NCI-H510A treated with DMSO at 0.1 percent for 48 hours (cell line): ENCODE measurements around the gene FOXJ2.
"Not testable (repeated sequence)": the region's sequence is repeated elsewhere in the genome, so short reads cannot be mapped to it uniquely, and the experiment has no call there.

Source experiments
- DNase-seq: peaks from one replicate; lab custom pipeline; 2025; lab: John Stamatoyannopoulos, UW

The FOXJ2 gene

DNA sequence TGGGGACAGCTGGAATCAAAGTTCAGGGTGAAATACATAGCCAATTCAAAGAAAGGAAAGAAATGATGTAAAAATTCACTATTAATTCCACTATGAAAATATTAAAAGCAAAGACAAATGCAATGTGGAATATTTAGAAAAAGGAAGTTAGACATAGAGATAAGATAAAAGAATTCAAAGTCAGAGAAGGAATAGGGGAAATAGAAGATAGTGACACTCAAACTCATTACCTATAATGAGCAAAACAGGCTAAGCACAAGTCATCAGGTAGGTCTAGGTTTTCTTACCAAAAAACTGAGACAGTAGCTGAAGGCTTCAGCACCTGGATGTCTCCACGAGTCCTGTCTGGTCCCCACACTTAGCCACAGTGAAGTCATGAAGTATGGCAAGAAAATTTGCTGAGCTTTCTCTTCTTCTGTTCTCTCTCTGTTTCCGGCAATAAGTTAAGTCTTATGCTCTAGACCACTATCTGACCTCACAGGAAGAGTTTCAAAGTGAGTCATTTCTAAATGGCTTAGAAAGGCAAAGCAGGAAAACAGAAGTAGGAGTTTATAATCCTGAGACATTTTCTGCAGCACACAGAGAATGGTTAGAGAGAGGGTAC lies 33.6 kb downstream of the FOXJ2 start, which contains the start of gene C3AR1:
C3AR1 (minus strand) TSS at position 369 of the 604 bp plus-strand sequence. CDS start 6,174 bp downstream, outside the sequence.
- DNase-seq: no peak

DNA sequence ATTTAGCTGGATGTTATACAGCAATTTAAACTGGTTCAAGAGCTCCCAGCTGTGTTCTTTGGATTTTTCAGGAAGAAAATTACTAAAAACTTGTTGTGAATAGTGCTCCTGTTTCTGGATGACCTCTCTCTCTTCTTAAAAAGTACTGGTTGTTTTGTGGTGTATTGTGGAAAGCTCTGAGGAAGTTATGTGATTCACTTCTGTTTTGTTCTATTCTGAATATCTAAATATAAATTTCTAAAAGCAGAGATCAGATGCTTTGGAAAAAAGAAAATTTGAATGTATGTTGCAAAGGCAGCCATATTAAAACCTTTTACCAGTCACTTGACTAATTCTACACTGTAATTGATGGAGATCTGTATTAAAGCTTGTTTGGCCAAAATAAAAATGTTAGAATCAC lies 37.1 kb downstream of the FOXJ2 start:
- DNase-seq: no peak

DNA sequence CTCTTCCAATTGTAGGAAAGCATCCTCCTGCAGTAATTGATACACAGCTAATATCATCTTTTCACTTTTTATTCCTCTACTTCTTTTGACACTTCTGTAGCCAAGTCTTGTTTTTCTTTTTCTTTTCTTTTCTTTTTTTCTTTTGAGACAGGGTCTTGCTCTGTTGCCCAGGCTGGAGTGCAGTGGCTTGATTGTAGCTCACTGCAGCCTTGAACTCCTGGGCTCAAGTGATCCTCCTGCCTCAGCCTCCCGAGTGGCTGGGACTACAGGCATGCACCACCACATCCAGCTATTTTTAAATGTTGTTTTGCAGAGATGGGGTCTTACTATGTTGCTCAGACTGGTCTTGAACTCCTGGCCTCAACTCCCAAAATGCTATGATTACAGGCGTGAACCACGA lies 39.3 kb downstream of the FOXJ2 start:
- DNase-seq: not testable (repeated sequence)

DNA sequence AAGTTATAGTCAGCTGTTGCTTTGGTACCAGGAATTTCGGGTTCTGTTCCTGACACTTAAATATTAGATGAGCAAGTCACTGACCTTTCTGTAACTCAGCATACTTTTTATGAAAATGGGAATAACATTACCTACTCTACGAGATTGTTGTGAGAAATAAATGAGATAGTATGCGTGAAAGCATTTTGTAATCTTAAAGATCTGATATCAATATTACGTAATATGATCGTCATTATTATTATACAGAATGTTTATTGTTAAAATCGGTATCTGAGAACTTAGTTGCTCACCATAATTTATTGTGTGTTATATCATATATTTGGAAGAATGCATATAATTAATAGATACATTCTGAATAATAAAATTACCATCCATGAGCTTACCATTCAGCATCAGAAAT lies 43.4 kb downstream of the FOXJ2 start:
- no peak for DNase-seq

DNA sequence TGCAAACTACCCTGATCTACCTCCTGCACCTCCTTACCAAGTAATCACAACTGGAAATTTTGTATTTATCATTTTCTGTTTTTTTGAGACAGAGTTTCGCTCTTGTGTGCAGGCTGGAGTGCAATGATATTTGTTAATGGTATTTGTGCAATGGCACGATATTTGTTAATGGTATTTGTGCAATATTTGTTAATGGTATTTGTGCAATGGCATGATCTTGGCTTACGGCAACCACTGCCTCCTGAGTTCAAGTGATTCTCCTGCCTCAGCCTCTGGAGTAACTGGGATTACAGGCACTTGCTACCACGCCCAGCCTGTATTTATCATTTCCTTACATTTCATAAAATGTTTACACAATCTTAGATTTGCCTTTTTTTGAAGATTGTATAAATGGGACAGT lies 43.9 kb downstream of the FOXJ2 start:
- DNase-seq: no peak

DNA sequence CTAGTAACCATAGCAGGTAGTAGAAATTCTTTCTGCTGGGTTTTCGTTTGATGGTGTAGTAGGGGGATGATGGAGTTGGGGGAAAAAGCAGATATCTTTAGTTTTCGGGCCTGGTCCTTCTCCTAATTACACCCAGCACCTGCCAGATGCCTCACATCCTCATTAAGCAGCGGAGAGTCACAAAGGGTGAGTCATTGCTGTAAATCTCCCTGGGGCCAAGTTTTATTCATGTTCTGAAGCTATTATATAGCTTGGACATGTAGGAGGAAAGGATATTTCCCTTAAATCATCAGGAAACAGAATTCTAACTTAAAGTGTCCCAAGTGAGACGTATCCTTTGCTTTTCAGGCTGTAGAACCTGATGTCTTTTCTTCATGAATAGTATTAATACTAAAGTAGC lies 44.7 kb downstream of the FOXJ2 start:
- DNase-seq: no peak

DNA sequence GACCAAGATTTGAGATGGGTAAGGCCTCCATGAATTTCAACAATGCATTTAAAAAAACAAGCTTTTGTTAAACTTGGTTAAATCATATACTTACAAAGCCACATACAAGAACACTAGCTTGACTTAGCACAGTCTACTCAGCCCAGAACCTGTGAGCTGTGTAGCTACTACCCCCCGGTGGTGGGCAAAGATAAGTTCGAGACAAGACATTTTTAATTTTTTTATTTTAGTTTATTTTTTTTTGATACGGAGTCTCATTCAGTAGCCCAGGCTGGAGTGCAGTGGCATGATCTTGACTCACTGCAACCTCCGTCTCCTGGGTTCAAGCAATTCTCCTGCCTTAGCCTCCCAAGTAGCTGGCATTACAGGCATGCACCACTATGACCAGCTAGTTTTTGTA lies 45.9 kb downstream of the FOXJ2 start:
- DNase-seq: no peak

DNA sequence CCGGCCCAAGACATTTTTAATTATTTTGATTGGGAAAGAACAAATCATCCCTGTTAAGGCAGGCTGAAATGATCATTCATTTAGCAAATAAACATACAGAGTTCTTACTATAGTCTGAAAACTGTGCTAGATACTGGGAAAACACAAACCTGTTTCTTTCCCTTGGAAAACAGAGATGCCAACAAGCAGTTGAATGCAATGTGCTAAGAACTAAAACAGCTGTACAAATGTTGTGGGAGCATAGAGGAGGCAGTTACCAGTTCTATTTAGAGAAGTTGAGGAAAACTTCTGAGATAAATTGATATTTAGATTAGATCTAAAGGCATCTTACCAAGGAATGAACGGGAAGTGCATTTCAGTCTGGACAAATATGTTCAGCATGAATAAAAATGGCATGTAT lies 46.4 kb downstream of the FOXJ2 start:
- DNase-seq: no peak

DNA sequence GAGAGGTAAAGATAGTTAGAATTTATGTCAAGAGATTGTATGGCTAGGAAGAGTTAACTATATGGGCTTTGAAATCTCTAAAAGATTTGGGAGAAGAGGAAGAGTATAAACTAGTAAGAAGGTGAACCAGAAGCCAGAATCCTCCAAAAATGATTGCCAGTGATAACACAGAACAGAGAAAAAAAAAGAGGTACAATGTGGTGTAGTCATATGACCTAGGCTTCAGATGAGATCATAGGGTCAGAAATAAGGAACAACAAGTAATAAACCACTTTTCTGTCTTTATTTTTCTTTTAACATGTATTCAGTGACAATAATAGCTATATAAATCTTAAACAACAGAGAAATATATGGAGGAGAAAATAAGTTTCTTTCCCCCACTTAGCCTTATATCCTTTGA lies 47.6 kb downstream of the FOXJ2 start:
- no peak for DNase-seq

DNA sequence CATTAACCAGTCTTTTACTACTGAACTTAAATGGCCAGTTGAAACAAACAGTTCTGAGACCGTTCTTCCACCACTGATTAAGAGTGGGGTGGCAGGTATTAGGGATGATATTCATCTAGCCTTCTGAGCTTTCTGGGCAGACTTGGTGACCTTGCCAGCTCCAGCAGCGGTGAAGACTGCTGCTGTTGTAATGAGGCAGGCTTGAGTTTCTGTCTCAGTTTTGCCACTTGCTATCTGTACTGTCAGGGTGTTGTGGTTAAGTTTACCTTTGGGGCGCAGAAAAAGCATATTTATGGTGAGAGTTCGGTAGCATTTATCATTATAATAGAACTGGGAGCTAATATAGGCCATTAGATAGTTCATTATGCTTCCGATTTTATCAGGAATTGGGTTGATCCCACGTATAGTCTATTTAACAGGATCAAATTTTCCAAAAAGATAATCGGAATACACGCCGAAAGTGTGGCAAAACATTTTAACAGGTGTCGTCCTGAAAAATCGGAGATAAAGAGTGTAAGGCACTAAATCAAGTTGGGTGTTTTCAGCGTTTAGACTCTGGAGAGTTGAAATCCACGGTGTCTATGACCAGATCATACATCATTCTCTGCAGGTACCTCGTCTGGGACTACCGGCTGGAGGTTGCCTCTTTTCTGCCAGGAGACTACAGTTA lies 48.9 kb downstream of the FOXJ2 start:
- DNase-seq: peak; percentile 10

DNA sequence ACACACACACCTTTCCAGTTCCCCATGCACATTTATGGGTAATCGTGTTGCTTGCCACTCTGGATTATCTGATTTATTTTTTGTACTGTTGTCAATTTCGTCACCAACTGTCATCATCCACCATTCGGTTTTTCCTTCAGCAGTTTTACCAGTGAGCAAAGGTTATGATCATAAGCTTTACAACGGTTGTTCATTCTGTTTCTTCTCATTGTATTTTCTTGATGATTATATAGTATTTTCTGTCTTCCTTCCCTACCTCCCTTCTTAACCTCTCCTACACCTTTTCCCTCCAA lies 50.2 kb downstream of the FOXJ2 start:
- no peak for DNase-seq

DNA sequence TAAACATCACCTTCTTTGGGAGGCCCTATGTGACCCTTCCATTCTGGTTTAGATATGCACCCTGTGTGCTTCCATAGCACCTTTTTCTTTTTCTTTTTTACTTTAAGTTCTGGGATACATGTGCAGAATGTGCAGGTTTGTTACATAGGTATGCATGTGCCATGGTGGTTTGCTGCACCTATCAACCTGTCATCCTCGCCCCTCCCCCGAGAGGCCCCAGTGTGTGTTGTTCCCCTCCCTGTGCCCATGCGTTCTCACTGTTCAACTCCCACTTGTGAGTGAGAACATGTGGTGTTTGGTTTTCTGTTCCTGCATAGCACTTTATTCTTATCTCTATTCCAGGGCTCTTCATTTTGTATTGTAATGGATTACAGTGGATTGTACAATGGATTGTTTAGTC lies 51.8 kb downstream of the FOXJ2 start:
- DNase-seq: not testable (repeated sequence)

DNA sequence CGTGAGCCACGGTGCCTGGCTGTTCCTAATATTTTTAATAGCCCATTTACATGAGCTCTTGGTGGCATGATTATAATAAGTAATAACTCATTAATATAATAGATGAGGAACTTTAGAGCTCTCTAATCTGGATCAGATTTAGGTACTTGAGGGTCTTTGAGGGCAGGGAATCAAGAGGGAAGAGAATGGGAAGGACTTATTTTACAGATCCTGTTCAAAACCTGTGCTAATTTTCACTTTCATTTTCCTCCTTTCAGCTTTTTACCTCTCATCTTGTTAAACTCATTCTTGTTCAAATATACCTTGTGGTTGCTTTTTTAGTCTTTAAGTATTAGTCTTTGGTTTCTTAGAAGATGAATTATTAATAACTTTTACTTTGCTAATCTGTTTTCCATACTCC lies 55.1 kb downstream of the FOXJ2 start:
- DNase-seq: no peak

DNA sequence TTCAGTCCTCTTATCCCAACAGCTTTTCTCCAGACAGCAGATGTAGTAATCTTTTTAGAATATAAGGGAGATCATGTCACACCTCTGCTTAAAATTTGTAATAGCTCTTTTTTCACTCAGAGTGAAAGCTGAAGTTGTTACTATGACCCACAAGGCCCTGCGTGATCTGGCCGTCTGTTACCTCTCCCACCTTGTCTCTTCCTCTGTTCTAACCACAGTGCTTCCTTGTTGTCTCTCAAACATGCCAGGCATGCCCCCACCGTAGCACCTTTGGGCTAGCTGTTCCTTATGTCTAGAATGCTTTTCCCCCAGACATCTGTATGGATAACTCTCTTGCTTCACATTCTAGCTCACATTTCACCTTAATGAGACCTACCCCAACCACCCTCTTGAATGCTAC lies 56.1 kb downstream of the FOXJ2 start:
- DNase-seq: no peak

DNA sequence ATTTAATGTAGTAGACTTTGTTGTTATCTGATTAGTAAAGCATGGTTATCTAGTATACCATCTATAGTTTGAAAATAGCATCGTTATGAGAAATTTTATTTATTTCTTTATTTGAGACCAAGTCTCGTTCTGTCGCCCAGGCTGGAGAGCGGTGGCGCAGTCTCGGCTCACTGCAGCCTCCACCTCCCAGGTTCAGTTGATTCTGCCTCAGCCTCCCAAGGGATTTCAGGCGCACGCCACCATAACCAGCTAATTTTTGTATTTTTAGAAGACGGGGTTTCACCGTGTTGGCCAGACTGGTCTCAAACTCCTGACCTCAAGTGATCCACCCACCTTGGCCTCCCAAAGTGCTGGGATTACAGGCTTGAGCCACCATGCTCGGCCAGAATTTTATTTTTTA lies 56.8 kb downstream of the FOXJ2 start:
- DNase-seq: not testable (repeated sequence)

DNA sequence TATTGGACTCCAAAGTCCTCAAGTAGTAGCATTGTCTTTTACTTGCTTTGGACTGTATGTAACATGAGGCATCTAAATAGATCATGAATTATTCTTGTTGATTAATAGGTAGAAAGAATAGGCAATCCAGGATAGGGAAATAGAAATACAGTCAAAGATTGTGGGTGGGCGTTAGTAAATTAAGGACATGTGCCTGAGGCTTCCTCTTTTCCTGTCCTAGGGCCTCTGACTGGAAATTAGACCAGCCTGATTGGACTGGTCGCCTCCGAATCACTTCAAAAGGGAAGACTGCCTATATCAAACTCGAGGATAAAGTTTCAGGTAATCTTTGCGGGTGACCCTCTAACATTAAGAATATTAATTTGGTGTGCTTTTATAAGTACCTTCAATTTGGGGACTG lies 57.2 kb downstream of the FOXJ2 start:
- no peak for DNase-seq

DNA sequence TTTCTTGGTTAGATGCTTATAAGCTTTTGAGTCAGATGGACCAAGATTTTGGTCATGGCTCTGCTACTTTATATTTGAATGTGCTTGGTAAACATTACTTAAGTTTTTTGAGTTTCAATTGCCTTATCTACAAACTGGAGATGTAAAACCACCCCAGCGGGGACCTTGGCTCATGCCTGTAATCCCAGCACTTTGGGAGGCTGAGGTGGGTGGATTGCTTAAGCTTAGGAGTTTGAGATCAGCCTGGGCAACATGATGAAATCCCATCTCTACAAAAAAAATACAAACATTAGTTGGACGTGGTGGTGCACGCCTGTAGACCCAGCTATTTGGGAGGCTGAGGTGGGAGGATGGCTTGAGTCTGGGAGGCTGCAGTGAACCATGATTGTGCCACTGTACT lies 60.8 kb downstream of the FOXJ2 start:
- DNase-seq: no peak

DNA sequence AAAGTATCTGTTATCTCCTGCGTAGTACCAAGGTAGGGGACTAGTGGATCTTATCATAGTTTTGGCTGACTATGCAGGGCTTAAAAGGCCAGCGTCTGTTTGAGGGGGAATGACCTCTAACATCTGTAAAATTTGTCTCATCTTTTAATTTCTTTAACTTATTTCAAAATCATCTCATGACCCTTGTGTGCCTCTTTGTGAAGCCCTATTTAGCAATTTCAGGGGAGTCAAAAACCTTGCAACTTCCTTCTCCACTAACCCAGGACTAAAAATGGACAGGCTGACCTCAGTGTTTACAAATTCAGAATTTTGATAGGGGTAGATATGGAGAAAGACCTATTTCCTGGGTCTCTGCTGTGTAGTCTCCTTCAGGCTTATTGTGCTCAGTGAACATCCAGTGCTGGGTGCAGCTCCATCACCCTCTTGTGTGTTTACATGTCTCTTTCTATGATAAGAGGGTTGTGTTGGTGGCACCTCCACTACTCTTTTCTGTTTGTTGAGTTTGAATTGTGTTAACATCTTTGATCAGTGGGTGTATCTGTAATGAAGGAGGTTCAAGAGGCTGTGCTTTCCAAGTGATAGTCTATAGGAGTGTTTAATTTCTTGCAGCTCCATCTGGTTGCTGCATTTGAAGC lies 63.9 kb downstream of the FOXJ2 start:
- DNase-seq: no peak

DNA sequence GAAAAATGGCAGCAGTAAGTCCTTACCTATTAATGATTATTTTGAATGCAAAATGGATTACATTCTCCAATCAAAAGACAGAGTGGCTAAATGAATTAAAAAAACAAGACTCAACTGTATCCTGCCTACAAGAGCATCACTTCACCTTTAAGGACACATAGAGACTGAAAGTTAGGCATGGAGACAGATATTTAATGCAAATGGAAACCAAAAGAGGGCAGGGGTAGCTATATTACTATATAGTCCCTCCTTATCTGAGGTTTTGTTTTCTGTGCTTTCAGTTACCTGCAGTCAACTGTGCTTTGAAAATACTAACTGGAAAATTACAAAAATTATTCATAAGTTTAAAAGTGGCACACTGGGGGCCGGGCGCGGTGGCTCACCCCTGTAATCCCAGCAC lies 66.7 kb downstream of the FOXJ2 start:
- DNase-seq: no peak
